H1 (cell line): Measurements from ENCODE around the gene BCL11A. TPM values are rescaled to one million over a fixed set of nuclear protein-coding genes. Genes with fewer than 3 reads are reported as not detected.

Experiments
- CBX8 ChIP-seq: fragments of 300-800, 300-1000 bp; sonication (generic); IDR thresholded peaks from 2 replicates; pipeline ENCODE4 v1.7.1; 2016; ENCODE audit warnings: low read depth, low read length, borderline replicate concordance
- EGR1 ChIP-seq: IDR thresholded peaks from 2 replicates; pipeline ENCODE4 v1.6.1; 2011; ENCODE audit warnings: low read depth, low read length, borderline replicate concordance
- HDAC2 ChIP-seq, 2 experiments: fragments of 300-600 bp in 1 of 2; sonication (generic) in 1 of 2; IDR thresholded peaks; 2 replicates each; pipeline ENCODE4 v1.6.1; 2011 to 2012; ENCODE audit warnings: low read depth in 2 of 2, low read length in 2 of 2, mild to moderate bottlenecking in 2 of 2, moderate library complexity in 2 of 2, borderline replicate concordance in 1 of 2, inconsistent platforms in 1 of 2
- KDM4A ChIP-seq: IDR thresholded peaks from one replicate; pipeline ENCODE4 v1.7.1; 2012; ENCODE audit warnings: low read depth, mild to moderate bottlenecking, moderate library complexity, low read length, inconsistent platforms; ENCODE audit not compliant: severe bottlenecking
- KDM5A ChIP-seq: fragments of 200-600 bp; IDR thresholded peaks from 2 replicates; pipeline ENCODE4 v1.7.1; 2012; ENCODE audit warnings: mild to moderate bottlenecking, low read length, inconsistent platforms, mixed read lengths
- RAD21 ChIP-seq, 2 experiments: IDR thresholded peaks in 1 of 2; conservative IDR thresholded peaks in 1 of 2; 2 replicates each; pipeline ENCODE4 v1.6.1; 2011; ENCODE audit warnings: low read depth in 2 of 2, low read length in 2 of 2, improper control_type of control experiment in 1 of 2, inconsistent platforms in 1 of 2, mild to moderate bottlenecking in 1 of 2, moderate library complexity in 1 of 2
- RFX5 ChIP-seq: IDR thresholded peaks from 2 replicates; pipeline ENCODE4 v1.6.1; 2011; ENCODE audit warnings: low read depth, low read length, improper control_type of control experiment, borderline replicate concordance
- SAP30 ChIP-seq: fragments of 300-600 bp; sonication (generic); IDR thresholded peaks from 2 replicates; pipeline ENCODE4 v1.7.1; 2012; ENCODE audit warnings: low read length, moderate library complexity, mild to moderate bottlenecking, inconsistent platforms; ENCODE audit not compliant: insufficient read depth, insufficient replicate concordance
- SIN3A ChIP-seq, 2 experiments: IDR thresholded peaks in 1 of 2; conservative IDR thresholded peaks in 1 of 2; 2 replicates each; pipeline ENCODE4 v1.6.1; 2011 to 2012; ENCODE audit warnings: low read length in 2 of 2, improper control_type of control experiment in 1 of 2, low read depth in 1 of 2, mild to moderate bottlenecking in 1 of 2
- SRF ChIP-seq: IDR thresholded peaks from 2 replicates; pipeline ENCODE4 v1.6.1; 2011; ENCODE audit warnings: mild to moderate bottlenecking, low read depth, low read length, moderate library complexity
- polyA plus RNA-seq, 7 experiments: library from polyadenylated mRNA; depleted of rRNA in 3 of 7; stranded (reverse) in 5 of 7; unstranded in 2 of 7; fragments of >200 nt in 5 of 7; fragments of 200-250 nt in 2 of 7; gene quantifications; 1 replicate in 5 of 7; 2 replicates in 1 of 7; 4 replicates in 1 of 7; pipeline versions ENCODE4 v1.2.1 to v1.2.3, GENCODE V29; 2011 to 2013; ENCODE audit warnings: missing spikeins in 2 of 7, mixed read lengths in 2 of 7
- total RNA-seq: library from RNA; stranded (reverse); fragmentation: NEBNext Ultra II Directional; extraction: Animal tissue kit (Norgen Biotek cat#: 25700); gene quantifications from 2 replicates; pipeline ENCODE4 v1.2.1, GENCODE V29; 2021

Gene BCL11A
- total and polyA plus RNA-seq, 2 of the 8 experiments (the other 6 are each of a cell fraction or from before 2014, with no cell fraction given): 11.9 to 59.3 TPM

- TF ChIP-seq HDAC2 (IDR thresholded peaks at IDR 0.05; ENCODE audit: borderline replicate concordance in 1 of 2, low read depth in 2 of 2, low read length in 2 of 2) (no peak; a peak in 1 of 4 replicates), CBX8 (no peak), SIN3A (conservative IDR thresholded peaks at IDR 0.05 in 1 of 2, IDR thresholded peaks at IDR 0.05 in 1 of 2; ENCODE audit: low read depth in 1 of 2, low read length in 2 of 2) (peak in 1 of 2 experiments; percentile 48; a peak in 1 of 4 replicates), SRF (no peak), RFX5 (no peak), KDM4A (peak; percentile 29), KDM5A (peak; percentile 74; the same call in 1 of the 2 replicates), EGR1 (no peak; the same call in 1 of the 2 replicates), SAP30 (no peak), RAD21 (IDR thresholded peaks at IDR 0.05 in 1 of 2, conservative IDR thresholded peaks at IDR 0.05 in 1 of 2; ENCODE audit: low read depth in 2 of 2, low read length in 2 of 2) (peak; percentile 86 to 90)
Observed at GRCh38 chr2:60550178-60550983, 3.1 kb downstream of the BCL11A start (continued).
